ENCODE results near the gene SLC47A2. TPM values are rescaled to one million over a fixed set of nuclear protein-coding genes. Genes with fewer than 3 reads are reported as not detected.

The SLC47A2 gene
- total RNA-seq, 1 experiment from 2014 or later = 38.9 TPM

- CTCF ChIA-PET = no interaction called here
- peaks cover 88% of the 10 kb centered on the region for H3K36me3 ChIP-seq (ENCODE audit: low read depth)
- no TSS peak for BruUV-seq (replicated peaks)
These were observed 56.0 kb downstream of the SLC47A2 start for GRCh38 chr17:19660219-19660870.

GRCh38 chr17:19659366-19660177 is 56.8 kb downstream of the SLC47A2 start:
- no peak for DNase-seq
- Histone ChIP-seq H3K9me2 (ENCODE audit: insufficient read depth) (no peaks in the 10 kb centered on the region), H3F3A (ENCODE audit: insufficient read depth, low read depth) (peaks cover 49% of the 10 kb centered on the region), H3K4me3 (no peak overlapping the region), H3K79me2 (ENCODE audit: low read depth) (peaks cover 97% of the 10 kb centered on the region), H4K20me1 (ENCODE audit: insufficient read depth) (peaks cover 10% of the 10 kb centered on the region; the same call in 1 of the 2 replicates), H3K4me1 (replicated peaks; ENCODE audit: insufficient read depth) (peaks cover 39% of the 10 kb centered on the region), H3K27me3 (ENCODE audit: insufficient read depth, low read depth) (no peaks in the 10 kb centered on the region), H3K9me3 (ENCODE audit: insufficient read depth, low read depth) (no peaks in the 10 kb centered on the region), H2AFZ (no peak overlapping the region), H3K36me3 (ENCODE audit: low read depth) (peaks cover 93% of the 10 kb centered on the region), H3K27ac (peak overlapping the region; percentile 18), H3K4me2 (peak overlapping the region; percentile 29)
- TF ChIP-seq EZH2 (IDR thresholded peaks at IDR 0.05; ENCODE audit: low read depth) (no peak), CTCF (conservative IDR thresholded peaks at IDR 0.05) (no peak)
- CTCF ChIA-PET = no interaction called here
- BruUV-seq (replicated peaks) = no TSS peak
- POLR2A ChIA-PET (ENCODE audit: unreplicated experiment) = interaction anchor here (1.1 kb wide), 1 partner anchor 10 kb away, joined by 6 read pairs; no protein-coding TSS in a partner anchor
- intact Hi-C loops (cut with micrococcal nuclease; ENCODE audit: unreplicated experiment) = loop anchor here (5.0 kb wide), 2 partner anchors 38 to 147 kb away; no protein-coding TSS in a partner anchor

More at GRCh38 chr17:19660219-19660870, 56.0 kb downstream of the SLC47A2 start:
- peaks cover 7% of the 10 kb centered on the region; the same call in 1 of the 2 replicates for H4K20me1 ChIP-seq (ENCODE audit: insufficient read depth)
- H3K27ac ChIP-seq = peak overlapping the region; percentile 18
- peaks cover 45% of the 10 kb centered on the region for H3F3A ChIP-seq (ENCODE audit: insufficient read depth, low read depth)
- no peaks in the 10 kb centered on the region for H3K9me2 ChIP-seq (ENCODE audit: insufficient read depth)
- intact Hi-C loops (cut with micrococcal nuclease; ENCODE audit: unreplicated experiment) = loop anchor here (5.0 kb wide), 2 partner anchors 37 to 148 kb away; no protein-coding TSS in a partner anchor
- peak overlapping the region; percentile 29 for H3K4me2 ChIP-seq
- peak in 1 of 2 experiments; percentile 62 for DNase-seq
- H3K9me3 ChIP-seq (ENCODE audit: insufficient read depth, low read depth) = no peaks in the 10 kb centered on the region
- H3K79me2 ChIP-seq (ENCODE audit: low read depth) = peaks cover 95% of the 10 kb centered on the region
- POLR2A ChIA-PET (ENCODE audit: unreplicated experiment) = no interaction called here
- peaks cover 39% of the 10 kb centered on the region for H3K4me1 ChIP-seq (replicated peaks; ENCODE audit: insufficient read depth)
- no peak for TF ChIP-seq CTCF (conservative IDR thresholded peaks at IDR 0.05)
- no peak for TF ChIP-seq EZH2 (IDR thresholded peaks at IDR 0.05; ENCODE audit: low read depth)
- H2AFZ ChIP-seq = no peak overlapping the region
- H3K4me3 ChIP-seq = no peak overlapping the region
- no peaks in the 10 kb centered on the region for H3K27me3 ChIP-seq (ENCODE audit: insufficient read depth, low read depth)

GRCh38 chr17:19656851-19657581 is 59.4 kb downstream of the SLC47A2 start:
- H3K27me3 ChIP-seq (ENCODE audit: insufficient read depth, low read depth) = no peaks in the 10 kb centered on the region
- H2AFZ ChIP-seq = no peak overlapping the region
- POLR2A ChIA-PET (ENCODE audit: unreplicated experiment) = interaction anchor here (0.5 kb wide), 1 partner anchor 323 kb away, joined by 3 read pairs; no protein-coding TSS in a partner anchor
- H3K9me2 ChIP-seq (ENCODE audit: insufficient read depth) = no peaks in the 10 kb centered on the region
- H3K36me3 ChIP-seq (ENCODE audit: low read depth) = peaks cover 89% of the 10 kb centered on the region
- peak overlapping the region; percentile 5; the same call in 1 of the 2 replicates for H3K27ac ChIP-seq
- CTCF ChIA-PET = no interaction called here
- BruUV-seq (replicated peaks) = no TSS peak
- DNase-seq = no peak
- H4K20me1 ChIP-seq (ENCODE audit: insufficient read depth) = peaks cover 10% of the 10 kb centered on the region; the same call in 1 of the 2 replicates
- H3K4me3 ChIP-seq = no peak overlapping the region
- intact Hi-C loops (cut with micrococcal nuclease; ENCODE audit: unreplicated experiment) = no loop called here
- TF ChIP-seq CTCF (conservative IDR thresholded peaks at IDR 0.05) (no peak), EZH2 (IDR thresholded peaks at IDR 0.05; ENCODE audit: low read depth) (no peak)
- H3K79me2 ChIP-seq (ENCODE audit: low read depth) = peaks cover 99% of the 10 kb centered on the region
- H3F3A ChIP-seq (ENCODE audit: insufficient read depth, low read depth) = peaks cover 49% of the 10 kb centered on the region
- peaks cover 51% of the 10 kb centered on the region for H3K4me1 ChIP-seq (replicated peaks; ENCODE audit: insufficient read depth)
- H3K4me2 ChIP-seq = no peak overlapping the region
- no peaks in the 10 kb centered on the region for H3K9me3 ChIP-seq (ENCODE audit: insufficient read depth, low read depth)
